ENCODE results near the gene CARS1.

- TF ChIP-seq CTCF (conservative IDR thresholded peaks at IDR 0.05 in 1 of 2, IDR thresholded peaks at IDR 0.05 in 1 of 2; ENCODE audit: extremely low read depth in 1 of 2, insufficient read depth in 1 of 2, low read depth in 1 of 2, low read length in 2 of 2) (no peak), EZH2 (IDR thresholded peaks at IDR 0.05; ENCODE audit: borderline replicate concordance, low read length) (no peak)
These were observed 9.6 kb downstream of the CARS1 start for GRCh38 chr11:3047637-3048036.
